GM18873 (cell line): ENCODE results near the gene ETV3L.

Source experiments
- ATAC-seq: cut with Tn5 transposase; IDR thresholded peaks from one replicate; pipeline ENCODE4 v1.9.1; 2021; ENCODE audit warnings: mild to moderate bottlenecking, moderate library complexity, moderate number of reproducible peaks; ENCODE audit not compliant: unreplicated experiment, low FRiP score

ETV3L gene

DNA sequence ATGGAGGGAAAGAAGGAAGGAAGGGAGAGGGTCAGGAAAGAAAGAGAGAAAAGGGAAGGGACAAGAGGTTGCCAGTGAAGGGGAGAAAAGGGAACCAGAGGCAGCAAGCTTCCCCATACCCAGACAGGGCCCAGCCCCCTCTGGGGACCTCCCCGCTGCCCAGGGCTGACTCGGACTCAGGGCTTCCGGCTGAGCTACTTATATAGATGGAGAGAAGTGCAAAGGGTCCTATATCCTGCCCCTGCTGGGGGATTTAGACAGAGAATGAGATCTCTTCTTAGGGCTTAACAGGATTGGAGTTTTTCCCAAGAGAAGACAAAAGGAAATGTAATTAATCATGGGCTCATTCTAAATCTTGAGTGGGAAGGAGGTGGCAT is at the start of gene ETV3L:
ETV3L (minus strand) TSS at position 176 of the 377 bp plus-strand sequence. CDS start 285 bp downstream, outside the sequence.
- no peak for ATAC-seq

DNA sequence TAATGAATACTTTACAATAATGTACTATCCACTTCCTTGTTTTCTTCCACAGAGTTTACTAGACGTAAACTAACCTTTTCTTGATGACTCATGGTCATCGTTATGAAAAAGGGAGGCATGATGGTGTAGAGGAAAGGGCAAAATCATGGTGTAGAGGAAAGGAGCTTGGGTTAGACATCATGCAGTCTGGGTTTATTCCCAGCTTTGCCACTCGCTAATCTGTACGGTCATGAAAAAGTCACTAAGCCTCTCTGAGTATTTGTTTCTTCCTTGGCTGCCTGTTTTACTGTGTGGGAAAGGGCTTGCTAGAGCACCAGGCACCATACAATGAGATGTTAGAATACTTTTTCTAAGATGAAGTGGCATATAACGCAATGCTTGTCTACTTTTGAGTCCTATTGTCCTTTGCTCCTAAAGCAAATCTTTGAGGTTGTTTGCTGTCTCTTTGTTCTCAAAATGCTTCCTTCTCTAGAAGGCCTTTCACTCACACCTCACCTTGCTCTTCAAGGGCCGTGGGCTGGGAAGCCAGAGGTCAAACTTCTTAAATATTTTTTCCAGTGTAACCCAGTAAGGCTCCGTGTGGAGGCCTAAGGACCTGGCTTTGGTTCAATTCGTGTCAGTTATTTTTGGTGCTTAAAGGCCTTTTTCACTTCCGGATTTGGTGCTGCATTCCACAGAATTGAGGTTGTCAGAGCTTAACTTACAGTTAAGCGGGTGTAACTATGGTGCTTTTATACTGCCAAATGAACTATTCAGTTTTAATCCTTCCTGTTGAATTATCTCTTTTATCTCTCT is 48.5 kb upstream of the ETV3L start:
- ATAC-seq = no peak

DNA sequence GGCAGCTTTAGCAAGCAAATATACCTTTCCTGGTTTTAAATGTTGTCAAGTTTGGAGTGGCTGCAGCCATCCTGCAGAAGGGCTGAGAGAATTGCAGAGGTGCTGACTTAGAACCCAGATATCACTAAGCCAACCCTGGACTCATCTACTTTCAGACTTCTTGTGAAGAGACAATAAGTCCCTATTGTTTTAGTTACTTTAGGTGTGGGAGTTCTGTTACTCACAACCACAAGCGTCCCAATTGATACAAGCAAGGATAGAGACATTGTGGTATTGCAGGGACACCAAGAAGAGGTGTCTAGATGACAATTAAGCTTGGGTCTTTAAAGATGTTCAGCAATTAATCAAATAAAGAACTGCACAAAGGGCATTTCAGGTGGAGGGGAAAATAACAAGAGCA is 47.4 kb upstream of the ETV3L start:
- ATAC-seq = no peak

- ATAC-seq = no peak
These were observed 46.6 kb upstream of the ETV3L start for GRCh38 chr1:157146244-157146643.

GRCh38 chr1:157145076-157145475 is 45.5 kb upstream of the ETV3L start:
- no peak for ATAC-seq

DNA sequence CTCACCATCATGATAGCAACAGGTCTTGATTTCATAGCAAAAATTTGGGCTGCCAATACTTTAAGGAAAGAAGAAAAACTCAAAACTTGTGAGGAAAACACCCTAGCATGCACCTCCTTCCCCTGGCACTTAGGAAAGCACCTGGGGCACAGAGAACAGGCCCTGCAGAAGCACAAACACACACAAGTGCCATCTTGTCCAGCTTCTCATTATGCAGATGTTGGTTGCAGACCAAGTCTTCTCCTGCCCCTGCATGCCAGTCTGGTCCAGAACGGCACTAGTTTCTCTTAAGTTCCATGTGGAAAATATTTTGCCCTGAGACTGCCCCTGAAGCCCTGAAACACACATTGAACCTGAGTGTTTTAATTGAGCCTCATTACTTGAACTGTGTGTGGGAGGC is 44.9 kb upstream of the ETV3L start:
- no peak for ATAC-seq

GRCh38 chr1:157142765-157143423 is 43.3 kb upstream of the ETV3L start:
- no peak for ATAC-seq

GRCh38 chr1:157142201-157142600 is 42.6 kb upstream of the ETV3L start:
- no peak for ATAC-seq

DNA sequence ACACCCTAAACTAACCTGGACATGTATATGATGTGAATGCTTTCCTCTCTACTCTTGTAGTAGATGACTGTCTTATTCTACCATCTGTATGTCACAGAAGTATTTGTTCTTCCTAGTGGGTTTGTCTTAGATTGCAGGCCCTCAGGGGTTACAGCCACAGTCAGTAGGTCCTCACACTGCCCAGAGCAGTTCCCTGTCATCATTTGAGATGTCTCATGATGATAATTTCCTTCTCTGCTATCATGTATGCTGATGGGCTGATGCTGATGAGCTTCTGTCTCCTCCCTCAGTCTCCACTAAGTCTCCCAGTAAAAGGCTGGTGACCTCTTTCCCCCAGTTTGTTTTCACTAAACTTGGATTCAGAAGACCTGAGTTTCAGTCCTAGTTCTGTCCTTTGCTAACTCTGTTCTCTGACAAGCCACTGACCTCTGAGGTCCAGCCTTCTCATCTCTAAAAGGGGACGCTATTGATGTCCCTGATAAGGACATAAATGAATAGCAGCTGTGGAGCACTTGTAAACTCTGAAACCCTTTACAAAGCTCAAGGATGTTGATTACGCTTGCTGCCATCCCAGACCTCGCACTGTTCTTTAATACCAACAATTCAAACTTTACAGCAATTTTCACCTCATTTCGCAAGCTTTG is 41.7 kb upstream of the ETV3L start:
- no peak for ATAC-seq

GRCh38 chr1:157140063-157140588 is 40.5 kb upstream of the ETV3L start:
- no peak for ATAC-seq

DNA sequence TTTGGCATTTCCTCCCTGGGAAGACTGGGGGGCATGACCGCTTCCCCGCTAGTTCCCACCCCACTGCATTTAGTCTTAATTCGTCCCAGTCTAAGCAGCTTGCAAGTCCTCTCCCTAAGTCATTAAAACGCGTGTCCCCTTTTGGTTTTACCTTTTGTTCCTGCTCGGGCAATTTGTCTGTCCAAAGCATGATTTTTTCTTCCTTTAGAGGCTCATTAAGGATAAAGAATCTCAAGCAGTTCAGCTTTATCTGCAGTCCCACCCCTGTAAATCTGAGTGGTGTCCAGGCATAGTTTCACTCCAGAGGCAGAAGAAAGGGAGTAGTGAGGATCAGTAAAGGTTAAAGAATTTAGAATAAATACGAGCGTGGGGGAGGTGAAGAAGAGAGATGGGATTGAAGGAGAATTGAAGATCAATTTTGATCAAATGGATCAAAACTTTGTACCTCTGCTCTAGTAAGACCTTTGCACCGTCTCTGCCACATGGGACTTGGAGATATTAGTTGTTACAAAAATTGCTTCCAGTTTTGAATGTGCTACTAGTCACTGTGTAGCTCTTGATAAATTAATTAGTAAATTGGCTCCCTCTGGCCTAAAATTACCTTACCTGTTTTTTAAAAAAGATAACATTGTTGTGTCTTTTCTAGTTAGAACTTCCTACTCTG is 39.6 kb upstream of the ETV3L start:
- ATAC-seq = no peak

DNA sequence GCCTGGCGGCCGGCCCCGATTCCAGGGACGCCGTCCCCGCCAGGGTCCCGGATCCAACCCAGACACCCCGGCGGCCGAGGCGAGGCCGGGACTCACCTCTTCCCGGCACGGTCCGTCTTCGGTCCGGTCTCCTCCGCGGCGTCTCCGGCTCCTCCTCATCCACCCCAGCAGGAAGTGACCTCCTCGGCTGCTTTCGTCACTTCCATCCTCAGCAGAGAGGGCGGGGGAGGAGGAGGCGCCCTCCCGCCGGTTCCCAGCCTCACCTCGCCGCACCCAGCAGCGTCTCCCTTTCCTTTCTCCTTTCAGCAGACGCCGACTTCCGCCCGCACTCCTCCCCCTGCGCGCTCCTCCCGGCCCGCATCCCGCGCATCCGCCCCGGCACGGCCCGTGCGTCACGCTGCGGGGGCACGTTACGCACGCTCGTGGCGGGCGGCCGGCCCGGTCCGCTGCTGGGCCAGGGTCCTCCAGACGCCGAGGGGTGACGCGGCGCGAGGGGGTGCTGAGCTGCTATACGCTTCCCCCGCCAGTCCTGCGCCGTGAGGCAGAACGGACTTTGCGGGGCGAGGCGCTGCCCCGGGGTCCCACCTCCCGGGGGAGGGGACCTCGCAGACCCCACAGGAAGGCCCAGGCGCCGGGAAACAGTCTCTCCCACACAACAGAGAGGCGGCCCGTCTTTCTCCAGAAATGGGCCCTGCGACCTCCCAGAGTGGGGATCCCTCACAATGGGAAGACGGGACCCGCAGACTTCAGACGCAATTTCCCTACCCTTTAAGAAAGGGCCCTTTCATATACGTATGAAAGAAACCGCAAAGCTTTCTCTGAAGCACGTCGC is 38.8 kb upstream of the ETV3L start, which contains the start of gene ETV3:
ETV3 (minus strand) TSS at position 176 of the 832 bp plus-strand sequence. CDS start 2,043 bp downstream, outside the sequence.
- ATAC-seq = peak; percentile 59

GRCh38 chr1:157137408-157138219 is 38.0 kb upstream of the ETV3L start:
- peak; percentile 15 for ATAC-seq

- ATAC-seq = no peak
These were observed 37.4 kb upstream of the ETV3L start for GRCh38 chr1:157137046-157137407.

- ATAC-seq = no peak
These were observed 36.5 kb upstream of the ETV3L start for GRCh38 chr1:157136133-157136532.

GRCh38 chr1:157135646-157136045 is 36.0 kb upstream of the ETV3L start:
- ATAC-seq = no peak

DNA sequence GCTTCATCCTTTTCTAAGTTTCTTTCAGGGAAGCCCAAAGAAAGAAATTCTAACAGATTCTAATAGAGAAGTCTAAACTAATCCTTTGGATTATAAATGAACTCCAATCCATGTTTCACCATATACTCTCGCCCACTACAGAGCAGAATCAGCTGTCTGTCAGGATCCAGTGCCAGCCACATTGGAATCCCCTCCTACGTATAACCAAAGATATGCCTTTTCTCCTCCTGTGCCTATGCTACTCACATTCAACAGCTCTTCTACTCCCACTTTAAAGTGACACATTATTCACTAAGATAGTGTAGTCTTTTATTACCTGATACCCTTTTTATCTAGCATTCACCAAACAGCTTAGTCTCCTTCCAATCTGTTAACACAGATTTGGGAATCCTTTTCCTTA is 35.5 kb upstream of the ETV3L start:
- no peak for ATAC-seq

- ATAC-seq = no peak
These were observed 34.8 kb upstream of the ETV3L start for GRCh38 chr1:157134442-157134841.

GRCh38 chr1:157133426-157133825 is 33.8 kb upstream of the ETV3L start:
- ATAC-seq = no peak
